Glomerular endothelial cell (primary cell): Measurements from ENCODE around the gene THBD. TPM values are rescaled to one million over a fixed set of nuclear protein-coding genes. Genes with fewer than 3 reads are reported as not detected.

ENCODE experiments used
- DNase-seq: peaks from one replicate; pipeline ENCODE4 v3.0.0-alpha.2; 2011; ENCODE audit warnings: low read depth, low spot score; ENCODE audit errors: extremely low read depth
- total RNA-seq: library from RNA; depleted of rRNA; stranded (reverse); fragments of >200 nt; gene quantifications from 2 replicates; pipeline ENCODE4 v1.2.3, GENCODE V29; 2015

THBD gene
- total RNA-seq, 1 donor from 2014 or later, result 33.1 TPM

GRCh38 chr20:23084845-23085365 is 35.4 kb upstream of the THBD start:
- DNase-seq, result no peak

- no peak for DNase-seq
Measured at GRCh38 chr20:23084282-23084844, 34.9 kb upstream of the THBD start.

- no peak for DNase-seq
Measured at GRCh38 chr20:23083553-23084220, 34.2 kb upstream of the THBD start.

GRCh38 chr20:23082846-23083552 is 33.5 kb upstream of the THBD start:
- DNase-seq, result no peak

GRCh38 chr20:23081263-23081819 is 31.9 kb upstream of the THBD start:
- DNase-seq, result no peak

- no peak for DNase-seq
Measured at GRCh38 chr20:23080521-23080920, 31.0 kb upstream of the THBD start.

- no peak for DNase-seq
Measured at GRCh38 chr20:23079926-23080325, 30.5 kb upstream of the THBD start.

- DNase-seq, result no peak
Measured at GRCh38 chr20:23079016-23079351, 29.5 kb upstream of the THBD start.

- no peak for DNase-seq
Measured at GRCh38 chr20:23078351-23079015, 29.0 kb upstream of the THBD start.

GRCh38 chr20:23077277-23077676 is 27.8 kb upstream of the THBD start:
- DNase-seq, result no peak

- no peak for DNase-seq
Measured at GRCh38 chr20:23074052-23074451, 24.6 kb upstream of the THBD start.

- no peak for DNase-seq
Measured at GRCh38 chr20:23072892-23073586, 23.6 kb upstream of the THBD start.

- no peak for DNase-seq
Measured at GRCh38 chr20:23071996-23072395, 22.5 kb upstream of the THBD start.

- no peak for DNase-seq
Measured at GRCh38 chr20:23071398-23071797, 21.9 kb upstream of the THBD start.

GRCh38 chr20:23069108-23069507 is 19.6 kb upstream of the THBD start:
- DNase-seq, result no peak

GRCh38 chr20:23068283-23068682 is 18.8 kb upstream of the THBD start:
- DNase-seq, result no peak

GRCh38 chr20:23066772-23067171 is 17.3 kb upstream of the THBD start:
- no peak for DNase-seq

- no peak for DNase-seq
Measured at GRCh38 chr20:23065266-23066201, 16.1 kb upstream of the THBD start.

GRCh38 chr20:23063581-23063980 is 14.1 kb upstream of the THBD start:
- no peak for DNase-seq

GRCh38 chr20:23063168-23063567 is 13.7 kb upstream of the THBD start:
- DNase-seq, result no peak
